ENCODE data around the gene FGD6.
"Not testable (repeated sequence)": the region's sequence is repeated elsewhere in the genome, so short reads cannot be mapped to it uniquely, and the experiment has no call there.

Gene FGD6

GRCh38 chr12:95099270-95099790 is 117.9 kb downstream of the FGD6 start:
- TF ChIP-seq CTCF (IDR thresholded peaks at IDR 0.05; ENCODE audit: extremely low read depth, insufficient read depth, missing control alignments), result no peak
- in situ Hi-C loops (cut with MboI; ENCODE audit: low pct_unique_long_range_greater_than_20kb, low sequenced_read_pairs, unreplicated experiment), result no loop called here
- no peak for DNase-seq (ENCODE audit: low spot score)

- DNase-seq (ENCODE audit: low spot score), result no peak
- in situ Hi-C loops (cut with MboI; ENCODE audit: low pct_unique_long_range_greater_than_20kb, low sequenced_read_pairs, unreplicated experiment), result no loop called here
- no peak for TF ChIP-seq CTCF (IDR thresholded peaks at IDR 0.05; ENCODE audit: extremely low read depth, insufficient read depth, missing control alignments)
Measured at GRCh38 chr12:95096852-95097251, 120.4 kb downstream of the FGD6 start.

GRCh38 chr12:95096378-95096777 is 120.9 kb downstream of the FGD6 start:
- in situ Hi-C loops (cut with MboI; ENCODE audit: low pct_unique_long_range_greater_than_20kb, low sequenced_read_pairs, unreplicated experiment), result no loop called here
- DNase-seq (ENCODE audit: low spot score), result no peak
- TF ChIP-seq CTCF (IDR thresholded peaks at IDR 0.05; ENCODE audit: extremely low read depth, insufficient read depth, missing control alignments), result no peak

GRCh38 chr12:95095866-95096265 is 121.4 kb downstream of the FGD6 start:
- in situ Hi-C loops (cut with MboI; ENCODE audit: low pct_unique_long_range_greater_than_20kb, low sequenced_read_pairs, unreplicated experiment); DNase-seq (ENCODE audit: low spot score): not testable (repeated sequence)

- no peak for TF ChIP-seq CTCF (IDR thresholded peaks at IDR 0.05; ENCODE audit: extremely low read depth, insufficient read depth, missing control alignments)
- in situ Hi-C loops (cut with MboI; ENCODE audit: low pct_unique_long_range_greater_than_20kb, low sequenced_read_pairs, unreplicated experiment), result no loop called here
- DNase-seq (ENCODE audit: low spot score), result no peak
Measured at GRCh38 chr12:95089462-95089861, 127.8 kb downstream of the FGD6 start.

- no peak for TF ChIP-seq CTCF (IDR thresholded peaks at IDR 0.05; ENCODE audit: extremely low read depth, insufficient read depth, missing control alignments)
- DNase-seq (ENCODE audit: low spot score), result peak; percentile 26
- in situ Hi-C loops (cut with MboI; ENCODE audit: low pct_unique_long_range_greater_than_20kb, low sequenced_read_pairs, unreplicated experiment), result no loop called here
Measured at GRCh38 chr12:95088379-95088778, 128.9 kb downstream of the FGD6 start.

GRCh38 chr12:95085612-95086011 is 131.7 kb downstream of the FGD6 start:
- in situ Hi-C loops (cut with MboI; ENCODE audit: low pct_unique_long_range_greater_than_20kb, low sequenced_read_pairs, unreplicated experiment), result no loop called here
- TF ChIP-seq CTCF (IDR thresholded peaks at IDR 0.05; ENCODE audit: extremely low read depth, insufficient read depth, missing control alignments), result no peak
- no peak for DNase-seq (ENCODE audit: low spot score)
